HG03432 (cell line): Measurements from ENCODE around the gene CEBPG.

Source experiments
- ATAC-seq: cut with Tn5 transposase; IDR thresholded peaks from one replicate; pipeline ENCODE4 v1.9.1; 2021; ENCODE audit warnings: mild to moderate bottlenecking, moderate library complexity; ENCODE audit not compliant: unreplicated experiment

CEBPG gene

DNA sequence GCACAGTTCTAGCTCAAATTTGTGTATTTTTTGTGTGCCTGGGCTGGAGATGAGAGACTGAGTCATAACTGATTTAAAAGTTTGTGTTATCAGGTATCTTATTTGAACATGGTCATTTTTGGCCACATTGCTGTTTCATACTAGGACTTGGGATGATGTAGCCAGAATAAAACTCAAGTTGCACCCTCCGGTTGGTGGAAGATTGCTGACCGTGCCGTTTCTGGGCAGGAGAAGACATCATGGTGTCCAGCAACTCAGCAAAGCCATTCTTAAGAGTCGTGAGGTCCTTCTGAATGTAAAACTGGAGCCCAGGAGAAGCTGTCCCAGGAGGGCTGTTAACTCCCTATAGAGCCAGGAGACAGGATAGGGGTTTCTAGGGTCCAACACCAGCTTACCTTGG lies 7.6 kb downstream of the CEBPG start:
- no peak for ATAC-seq

DNA sequence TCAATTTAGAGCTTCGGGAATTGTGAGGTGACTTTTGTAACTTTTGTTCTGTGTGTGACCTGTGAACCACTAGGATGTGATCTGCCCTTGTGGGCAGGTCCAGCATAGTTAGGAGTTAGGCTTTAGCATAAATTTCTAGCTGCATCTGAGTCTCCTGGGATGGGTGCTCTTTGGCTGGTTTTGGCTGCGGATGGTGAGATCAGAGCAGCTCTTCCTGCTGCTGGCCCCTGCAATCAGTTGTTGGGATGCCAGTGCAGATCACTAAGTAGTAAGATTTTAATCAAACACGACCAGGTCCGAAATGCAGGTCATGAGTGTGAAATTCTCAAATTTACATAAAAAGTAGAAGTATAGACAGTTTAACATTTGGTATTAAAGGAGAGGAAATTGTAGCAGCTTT lies 8.5 kb downstream of the CEBPG start:
- ATAC-seq, result no peak

DNA sequence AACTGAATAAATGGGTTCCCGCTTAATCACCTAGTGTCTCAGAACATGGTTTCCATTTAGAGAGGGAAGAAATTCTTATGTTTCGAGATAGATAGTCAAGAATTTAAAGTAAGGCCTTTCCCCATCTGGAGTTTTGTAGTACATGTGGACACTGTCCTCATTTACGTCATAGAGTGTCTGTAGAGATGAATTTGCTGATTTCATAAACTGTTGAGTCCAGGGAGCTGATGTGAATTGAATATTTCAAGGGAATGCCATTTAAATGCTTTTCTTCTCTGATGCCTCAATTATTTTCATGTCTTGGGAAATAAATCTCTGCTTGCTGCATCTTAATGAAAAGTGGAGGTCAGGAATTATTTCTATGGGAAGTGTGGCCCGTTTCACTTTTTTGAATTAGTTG lies 9.5 kb downstream of the CEBPG start:
- ATAC-seq, result no peak

GRCh38 chr19:33383720-33384292 lies 10.3 kb downstream of the CEBPG start:
- no peak for ATAC-seq

- ATAC-seq, result no peak
These were observed 11.5 kb downstream of the CEBPG start for GRCh38 chr19:33384983-33385382.

DNA sequence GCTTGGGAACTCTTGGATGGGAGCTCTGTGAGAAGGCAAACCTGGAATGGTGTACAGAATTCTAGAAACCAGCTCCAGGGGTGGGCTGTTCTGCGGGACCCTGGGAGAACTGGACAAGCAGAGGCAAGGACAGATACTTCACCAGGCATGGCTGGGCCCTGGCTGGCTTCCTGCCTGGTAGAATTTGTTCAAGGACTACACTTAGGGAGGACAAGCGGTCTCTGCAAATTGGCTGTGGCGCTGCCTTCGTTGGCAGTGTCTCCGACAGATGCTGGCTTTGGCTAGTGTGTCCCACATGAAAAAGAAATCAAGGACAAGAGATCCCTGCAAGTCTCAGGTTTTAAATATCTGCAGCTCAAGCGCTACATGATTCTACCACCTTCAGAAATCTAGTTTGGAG lies 12.4 kb downstream of the CEBPG start:
- no peak for ATAC-seq

DNA sequence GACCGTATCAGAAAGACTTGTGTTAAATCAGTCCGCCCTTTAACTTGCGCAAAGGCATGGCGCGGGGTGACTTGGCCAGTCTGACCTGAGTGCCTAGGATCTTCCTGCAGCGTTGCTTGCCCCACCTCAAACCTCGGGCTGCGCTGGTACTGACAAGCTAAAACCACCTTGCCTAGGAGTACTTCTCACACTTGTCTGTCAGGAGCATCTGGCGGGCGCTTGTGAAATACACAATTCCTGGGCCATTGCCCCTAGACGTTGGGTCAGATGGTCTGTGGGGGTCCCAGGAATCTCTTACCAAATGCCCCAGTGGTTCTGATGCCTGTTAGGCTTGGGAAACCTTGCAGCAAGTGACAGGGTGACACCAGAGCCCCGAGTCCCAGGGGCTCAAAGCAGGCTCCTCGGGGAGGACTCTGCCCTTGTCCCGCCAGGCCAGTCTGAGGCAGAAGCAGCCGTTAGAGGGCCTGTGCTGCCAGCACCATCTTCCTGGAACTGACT lies 12.9 kb downstream of the CEBPG start:
- ATAC-seq, result no peak

DNA sequence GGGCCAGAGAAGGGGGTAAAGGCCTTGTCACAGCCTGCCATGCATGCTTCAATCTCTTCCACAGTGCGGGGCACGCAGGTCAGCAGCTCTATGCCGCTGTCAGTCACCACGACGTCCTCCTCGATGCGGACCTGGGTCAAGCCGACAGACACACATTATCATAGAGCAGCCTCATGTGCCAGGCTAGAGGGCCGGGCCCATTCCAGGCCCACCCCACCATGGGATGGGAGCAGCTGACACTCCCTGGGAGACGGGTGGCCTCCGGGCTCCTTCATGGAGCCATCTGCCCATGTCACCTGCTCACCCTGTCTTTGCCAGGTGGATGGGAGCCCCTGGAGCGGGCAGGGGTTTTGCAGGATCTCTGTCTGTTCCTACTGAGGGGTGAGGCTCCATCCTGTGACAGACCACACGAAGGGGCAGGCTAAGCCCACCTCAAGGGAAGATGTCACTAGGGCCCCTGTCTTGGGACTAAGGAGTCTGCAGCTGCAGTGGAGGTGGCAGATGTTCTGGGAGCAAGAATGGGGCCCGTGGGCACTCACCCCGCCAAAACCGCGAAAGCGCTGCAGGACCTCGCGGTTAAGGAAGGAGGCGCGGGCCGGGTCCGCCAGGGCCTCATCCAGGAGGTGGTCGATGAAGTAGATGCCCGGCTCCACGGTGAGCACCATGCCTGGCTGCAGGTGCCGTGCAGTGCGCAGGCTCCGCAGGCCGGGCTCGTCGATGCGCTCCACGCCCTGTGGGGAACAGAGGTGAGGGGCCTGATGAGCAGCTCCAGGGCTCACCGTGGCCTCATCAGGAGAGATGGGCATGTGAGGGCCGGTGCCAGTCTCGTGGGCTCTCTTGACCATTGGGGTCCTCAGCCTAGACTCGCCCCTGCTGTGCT lies 14.1 kb downstream of the CEBPG start:
- no peak for ATAC-seq

GRCh38 chr19:33388231-33388724 lies 14.8 kb downstream of the CEBPG start:
- ATAC-seq, result no peak

GRCh38 chr19:33388725-33389420 lies 15.4 kb downstream of the CEBPG start:
- no peak for ATAC-seq

DNA sequence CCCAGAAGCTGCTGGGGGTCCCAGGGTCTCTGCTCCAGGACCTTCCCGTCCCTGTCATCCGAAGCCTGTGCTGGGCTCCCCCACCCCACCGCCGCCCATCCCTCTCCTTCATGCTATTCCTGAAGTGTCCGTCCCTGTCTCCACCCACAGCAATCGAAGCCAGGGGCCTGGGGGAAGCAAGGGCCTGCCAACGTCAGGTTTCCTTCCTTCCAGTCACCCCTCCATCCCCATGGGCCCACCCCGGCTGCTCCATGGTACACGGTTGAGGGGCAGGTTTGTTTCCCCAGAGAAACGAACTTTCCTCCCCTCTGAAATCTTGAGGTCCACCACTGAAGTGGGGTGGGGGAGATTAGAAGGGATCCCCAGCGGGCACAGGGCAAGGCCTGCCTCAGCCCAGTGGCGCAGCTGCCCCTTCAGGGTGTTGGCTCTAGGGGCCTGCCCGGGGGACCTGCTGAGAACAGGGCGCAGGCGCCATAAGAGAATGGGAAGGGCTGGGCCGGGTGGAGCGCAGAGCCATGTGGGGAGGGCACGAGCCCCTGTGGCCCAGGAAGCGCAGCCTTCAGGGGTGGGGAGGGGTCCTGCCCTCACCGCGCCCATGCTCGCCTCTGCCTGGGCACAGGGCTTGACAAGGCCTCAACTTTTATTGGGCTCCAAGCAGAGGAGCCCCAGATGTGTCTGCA lies 16.1 kb downstream of the CEBPG start:
- no peak for ATAC-seq

- no peak for ATAC-seq
These were observed 16.8 kb downstream of the CEBPG start for GRCh38 chr19:33390101-33390907.

DNA sequence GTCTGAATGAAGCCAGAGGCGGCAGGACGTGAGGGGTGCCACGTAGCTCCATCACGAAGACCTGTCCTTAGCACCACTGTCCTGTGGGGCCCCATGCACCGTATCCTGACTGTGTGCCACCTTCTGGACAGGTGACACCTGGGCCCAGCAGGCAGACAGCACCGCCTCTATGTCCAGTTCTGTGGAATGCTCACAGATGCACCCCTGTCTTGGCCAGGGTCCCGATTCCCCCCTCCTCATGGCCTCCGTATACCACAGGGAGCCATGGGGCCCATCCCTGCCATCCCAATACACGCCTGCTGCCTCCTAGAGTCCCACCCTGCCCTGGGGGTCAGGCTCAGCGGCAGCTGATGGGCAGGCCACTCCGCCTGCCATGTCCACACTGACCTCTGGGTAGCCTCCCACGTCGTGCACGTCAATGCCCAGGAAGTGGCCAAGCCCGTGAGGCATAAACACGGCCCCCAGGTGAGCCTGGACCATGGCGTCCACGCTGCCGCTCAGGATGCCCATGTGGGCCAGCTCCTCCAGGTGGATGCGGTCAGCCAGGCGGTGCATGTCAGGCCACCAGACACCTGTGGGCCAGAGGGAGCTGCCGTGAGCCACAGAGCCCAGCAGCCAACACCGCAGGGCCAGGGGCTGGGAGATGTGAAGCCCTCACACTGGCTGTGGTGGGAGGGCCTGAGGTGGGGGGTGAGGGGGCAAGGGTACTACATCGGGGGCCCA lies 17.6 kb downstream of the CEBPG start:
- no peak for ATAC-seq

GRCh38 chr19:33391631-33392249 lies 18.2 kb downstream of the CEBPG start:
- no peak for ATAC-seq

DNA sequence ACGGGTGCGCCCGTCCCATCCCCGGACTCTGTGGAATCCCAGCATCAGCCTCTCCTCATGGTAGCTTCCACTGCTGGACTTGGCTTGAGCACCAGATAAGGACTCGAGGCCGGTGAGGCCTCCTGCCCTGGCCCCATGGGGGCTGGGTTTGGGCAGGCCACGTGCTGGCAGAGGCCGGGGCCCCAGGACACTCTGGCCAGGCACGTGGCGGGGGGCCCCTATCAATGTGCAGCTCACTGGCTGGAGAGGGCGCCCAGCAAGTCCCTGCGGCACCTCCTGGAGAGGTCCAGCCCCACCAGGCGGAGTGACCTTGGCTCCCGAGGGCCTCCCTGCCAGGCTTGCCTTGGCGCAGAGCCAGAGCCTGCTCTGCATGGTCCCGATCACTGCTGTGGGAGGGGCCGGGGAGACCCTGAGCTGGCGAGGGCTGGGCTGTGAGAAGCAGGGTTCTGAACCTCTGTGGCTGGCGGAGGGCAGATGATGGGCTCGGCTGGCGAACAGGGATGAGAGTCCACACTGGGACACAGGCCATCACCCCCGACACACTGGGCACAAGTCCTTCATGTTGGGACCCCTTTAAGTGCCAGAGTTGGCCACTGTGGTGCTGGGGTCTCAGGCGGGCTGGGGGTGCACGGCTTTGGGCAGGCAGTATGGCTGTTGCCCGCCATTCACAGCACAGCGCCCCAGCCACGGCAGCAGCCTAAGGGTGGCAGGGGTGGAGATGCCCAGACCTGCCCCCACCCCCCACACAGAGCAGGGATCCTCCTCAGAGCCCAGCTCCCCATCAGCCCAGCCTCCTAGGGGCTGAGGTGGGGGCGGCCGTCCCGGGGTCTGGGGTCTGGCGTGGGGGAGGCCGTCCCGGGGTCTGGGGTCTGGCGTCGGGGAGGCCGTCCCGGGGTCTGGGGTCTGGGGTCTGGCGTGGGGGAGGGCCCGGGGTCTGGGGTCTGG lies 19.1 kb downstream of the CEBPG start:
- ATAC-seq, result no peak

DNA sequence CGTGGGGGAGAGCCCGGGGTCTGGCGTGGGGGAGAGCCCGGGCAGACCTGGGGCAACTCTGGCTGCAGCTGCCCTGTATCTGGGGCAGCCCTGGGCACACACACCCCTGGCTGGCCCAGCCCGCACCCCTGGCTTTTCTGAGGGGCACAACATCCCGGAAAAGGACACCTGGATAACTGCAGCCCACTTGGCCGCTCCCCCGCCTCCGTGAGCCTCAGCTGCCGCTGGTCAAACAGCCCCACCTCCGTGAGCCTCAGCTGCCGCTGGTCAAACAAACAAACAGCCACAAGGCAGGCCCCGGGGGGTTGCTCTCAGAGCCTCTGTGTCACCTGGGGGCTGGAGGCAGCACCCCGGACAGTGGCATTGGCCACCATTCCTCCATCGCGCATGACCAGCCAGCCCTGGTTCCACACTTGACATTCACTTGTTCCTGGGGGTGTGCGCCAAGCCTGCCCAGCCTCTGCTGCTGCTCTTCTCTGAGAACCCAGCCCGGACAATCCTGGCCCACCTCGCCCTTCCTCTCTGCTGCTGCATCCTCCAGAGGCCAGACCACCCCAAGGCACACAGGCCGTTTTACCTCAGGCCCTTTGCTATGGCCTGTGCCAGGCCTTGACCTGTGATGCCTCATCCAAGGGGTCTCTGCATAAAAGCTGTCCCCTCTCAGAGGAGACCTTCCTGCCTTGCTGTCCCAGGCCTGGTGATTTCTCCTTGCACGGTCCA lies 19.9 kb downstream of the CEBPG start:
- ATAC-seq, result no peak

DNA sequence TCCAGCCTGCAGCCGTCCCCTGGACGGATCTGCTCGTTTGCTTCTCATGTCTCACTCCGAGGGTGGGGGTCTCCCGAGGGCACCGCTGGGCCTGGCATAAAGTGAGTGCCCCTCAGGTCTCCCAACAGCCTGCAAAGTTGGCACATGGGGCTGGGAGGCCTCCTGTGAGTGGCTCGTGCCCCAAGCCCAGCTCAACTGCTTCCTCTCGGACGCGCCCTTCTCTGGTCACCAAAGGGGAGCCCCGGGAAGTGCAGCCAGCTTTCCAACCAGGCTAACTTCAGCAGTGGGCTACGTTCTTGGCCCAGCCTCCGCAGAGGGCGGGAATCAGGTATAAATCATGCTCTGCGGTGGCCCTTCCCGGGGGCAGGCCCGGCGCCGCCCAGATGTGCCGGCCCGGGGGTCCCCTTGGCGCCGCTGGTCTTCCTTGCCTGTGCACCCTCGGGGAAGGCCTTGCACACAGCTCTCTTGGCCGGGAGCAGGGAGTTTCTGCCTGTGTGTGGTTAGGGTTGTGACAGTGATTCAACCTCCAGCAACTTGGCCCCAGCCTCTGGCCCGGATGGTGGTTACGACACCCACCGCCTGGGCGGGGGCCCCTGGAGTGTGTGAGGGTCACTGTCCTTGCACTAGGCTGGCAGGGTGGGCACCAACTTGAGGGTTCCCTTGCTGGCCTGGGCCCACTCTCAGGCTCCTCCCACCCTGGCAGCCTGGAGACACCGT lies 20.7 kb downstream of the CEBPG start:
- ATAC-seq, result no peak
